Stimulated activated CD4-positive, alpha-beta T cell treated with anti-CD3 and anti-CD28 coated beads, Interleukin-2, amount 100 ng/mL, for 48 hours (primary cell): ENCODE measurements around the gene FRMD3.
"Not testable (repeated sequence)": the region's sequence is repeated elsewhere in the genome, so short reads cannot be mapped to it uniquely, and the experiment has no call there.

ENCODE experiments used
- DNase-seq, 2 donors: peaks; one replicate each; pipeline ENCODE4 v3.0.0-alpha.2; 2020

FRMD3 gene

GRCh38 chr9:83384214-83384613 is 154.0 kb downstream of the FRMD3 start:
- DNase-seq, result no peak

- DNase-seq, result no peak
Measured at GRCh38 chr9:83383034-83383433, 155.2 kb downstream of the FRMD3 start.

GRCh38 chr9:83382421-83382820 is 155.8 kb downstream of the FRMD3 start:
- no peak for DNase-seq

DNA sequence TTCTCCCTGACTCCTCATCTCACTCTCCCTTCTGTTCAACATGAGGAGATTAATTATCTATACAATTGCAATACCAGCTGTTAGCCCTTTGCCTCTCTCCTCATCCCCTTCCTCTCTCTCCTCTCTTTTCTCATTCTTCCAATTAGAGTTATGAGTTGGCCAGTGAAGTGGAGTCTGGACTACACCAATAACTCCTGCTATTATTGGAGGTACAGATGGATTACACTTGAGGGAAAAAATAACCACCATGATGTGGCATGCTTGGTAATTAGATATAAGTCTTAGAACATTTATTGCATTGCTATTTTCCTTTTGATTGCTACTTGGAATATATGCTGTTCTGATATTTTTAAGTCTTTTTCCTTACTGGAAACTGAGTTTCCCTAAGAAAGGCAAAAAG is 159.2 kb downstream of the FRMD3 start:
- DNase-seq, result no peak

GRCh38 chr9:83372957-83373356 is 165.2 kb downstream of the FRMD3 start:
- DNase-seq, result no peak

DNA sequence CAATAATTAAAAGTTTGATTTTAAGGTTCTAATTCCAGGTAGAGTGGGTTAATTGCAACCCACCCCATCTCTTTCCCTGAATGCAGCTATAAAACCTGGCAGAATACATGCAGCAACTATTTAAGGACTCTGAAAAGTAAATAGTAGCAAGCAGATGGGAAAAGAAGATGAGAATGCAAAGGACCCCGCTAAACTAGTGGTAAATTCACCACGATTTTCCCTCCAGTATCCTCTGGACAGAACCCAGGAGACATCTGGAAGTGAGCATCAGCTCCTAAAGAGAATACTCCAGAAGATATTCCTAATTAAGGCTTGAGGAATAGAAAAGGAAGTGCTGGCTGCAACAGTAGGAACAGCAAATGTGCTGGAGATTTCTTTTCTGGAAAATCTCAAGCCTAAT is 170.9 kb downstream of the FRMD3 start:
- no peak for DNase-seq

DNA sequence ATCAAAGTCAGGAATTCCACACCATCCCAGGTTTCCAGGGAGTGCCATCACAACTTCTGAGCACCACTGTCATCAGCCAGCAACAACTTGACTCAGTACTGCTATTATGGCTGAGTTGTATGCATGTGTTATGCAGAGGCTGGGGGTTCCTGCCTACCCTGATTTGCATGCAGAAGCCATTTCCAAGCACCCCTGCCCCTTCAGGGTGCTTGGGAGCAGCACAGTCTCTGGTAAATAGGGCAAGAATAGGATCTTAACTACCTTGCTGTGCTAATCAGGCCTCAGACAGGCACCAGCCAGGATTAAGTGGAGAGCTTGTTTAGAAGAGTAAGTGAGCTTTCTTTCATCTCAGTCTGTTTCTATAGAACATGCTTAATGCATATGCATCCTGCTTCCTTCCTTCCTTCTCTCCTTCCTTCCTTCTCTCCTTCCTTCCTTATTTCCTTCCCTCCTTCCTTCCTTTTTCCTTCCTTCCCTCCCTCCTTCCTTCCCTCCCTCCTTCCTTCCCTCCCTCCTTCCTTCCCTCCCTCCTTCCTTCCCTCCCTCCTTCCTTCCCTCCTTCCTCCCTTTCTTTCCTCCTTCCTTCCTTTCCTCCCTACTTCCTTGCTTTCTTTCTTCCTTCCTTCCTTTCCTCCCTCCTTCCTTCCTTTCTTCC is 175.7 kb downstream of the FRMD3 start:
- no peak for DNase-seq

- no peak for DNase-seq
Measured at GRCh38 chr9:83359039-83359438, 179.2 kb downstream of the FRMD3 start.

DNA sequence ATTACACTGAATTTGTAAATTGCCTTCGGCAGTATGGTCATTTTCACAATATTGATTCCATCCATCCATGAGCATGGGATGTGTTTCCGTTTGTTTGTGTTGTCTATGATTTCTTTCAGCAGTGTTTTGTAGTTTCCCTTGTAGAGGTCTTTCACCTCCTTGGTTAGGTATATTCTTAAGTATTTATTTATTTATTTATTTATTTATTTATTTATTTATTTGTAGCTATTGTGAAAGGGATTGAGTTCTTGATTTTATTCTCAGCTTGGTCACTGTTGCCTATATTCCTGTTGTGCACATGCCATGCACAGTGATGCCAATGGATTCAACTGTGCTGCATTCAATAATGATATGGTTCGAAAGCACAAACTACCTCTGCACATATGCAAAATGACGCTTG is 179.7 kb downstream of the FRMD3 start:
- not testable (repeated sequence) for DNase-seq

- DNase-seq, result no peak
Measured at GRCh38 chr9:83355729-83356151, 182.5 kb downstream of the FRMD3 start.

DNA sequence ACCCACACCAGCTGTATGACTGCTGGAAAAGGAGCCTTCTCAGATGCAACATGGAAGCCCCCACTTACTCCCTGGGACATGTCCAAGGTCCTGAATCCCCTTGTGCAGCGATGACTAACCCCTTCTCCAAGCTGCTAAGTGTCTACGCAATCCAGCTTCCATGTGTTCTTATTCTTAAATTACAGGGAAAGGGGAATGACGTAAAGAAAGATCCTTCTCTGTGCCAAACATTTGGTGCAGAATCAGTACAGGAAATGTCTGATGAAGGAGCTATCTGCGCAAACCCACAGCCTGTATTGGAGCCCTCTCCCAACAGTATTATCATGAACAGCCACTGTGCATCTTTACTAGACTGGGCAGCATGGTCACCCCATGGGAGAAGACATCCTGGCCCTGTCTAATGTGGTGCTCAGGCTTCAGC is 183.2 kb downstream of the FRMD3 start:
- DNase-seq, result no peak

DNA sequence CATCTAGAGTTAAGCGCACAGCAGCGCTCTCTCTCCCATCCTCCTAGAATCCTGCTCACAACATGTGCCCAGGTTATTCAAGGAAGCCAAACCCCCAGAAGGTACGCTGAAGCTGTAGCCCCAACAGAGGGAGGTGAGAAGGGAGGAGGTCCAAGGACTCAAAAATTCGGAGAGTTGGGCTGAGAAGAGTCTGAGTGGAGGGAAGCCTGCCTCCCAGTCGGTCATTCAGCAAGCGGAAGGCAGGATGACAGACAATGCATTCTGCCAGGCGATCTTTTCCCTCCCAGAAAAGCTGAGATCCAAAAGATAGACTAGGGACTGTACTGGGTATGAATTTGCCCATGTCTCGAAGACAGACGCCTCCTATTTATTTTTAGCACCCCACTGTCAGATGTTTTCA is 189.2 kb downstream of the FRMD3 start:
- DNase-seq, result no peak

DNA sequence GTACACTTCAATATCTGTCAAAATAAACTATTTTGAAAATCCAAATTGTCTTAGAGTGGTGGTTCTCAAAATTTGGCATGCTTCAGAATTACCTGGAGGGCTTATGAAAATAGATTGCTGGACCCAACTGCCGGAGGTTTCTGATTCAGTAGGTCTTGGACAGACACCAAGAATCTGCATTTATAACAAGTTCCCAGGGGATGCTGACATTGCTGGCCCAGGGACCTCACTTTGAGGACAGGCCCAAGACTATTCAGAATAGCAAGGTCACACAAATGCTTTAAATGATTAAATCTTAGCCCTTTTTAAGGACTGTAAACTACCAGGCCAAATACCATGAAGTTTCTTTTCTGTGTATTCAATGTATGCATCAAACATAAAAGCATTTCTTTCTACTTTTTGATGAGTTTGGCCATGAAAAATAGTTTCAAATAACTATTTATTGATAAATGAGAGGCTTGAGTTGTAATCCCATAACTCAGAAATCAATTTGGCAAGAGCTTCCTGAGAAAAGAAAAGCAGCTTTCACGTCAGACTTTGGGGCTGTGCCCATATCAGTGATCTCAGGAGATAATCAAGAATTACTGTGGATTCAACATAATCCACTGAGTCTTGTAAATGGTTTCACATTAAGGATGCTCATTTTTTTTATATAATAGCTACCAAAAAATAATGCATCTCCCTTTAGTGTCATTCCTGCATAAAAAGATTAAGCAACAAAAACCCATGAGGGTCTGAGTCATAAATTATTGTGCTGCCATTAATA is 191.4 kb downstream of the FRMD3 start:
- no peak for DNase-seq

DNA sequence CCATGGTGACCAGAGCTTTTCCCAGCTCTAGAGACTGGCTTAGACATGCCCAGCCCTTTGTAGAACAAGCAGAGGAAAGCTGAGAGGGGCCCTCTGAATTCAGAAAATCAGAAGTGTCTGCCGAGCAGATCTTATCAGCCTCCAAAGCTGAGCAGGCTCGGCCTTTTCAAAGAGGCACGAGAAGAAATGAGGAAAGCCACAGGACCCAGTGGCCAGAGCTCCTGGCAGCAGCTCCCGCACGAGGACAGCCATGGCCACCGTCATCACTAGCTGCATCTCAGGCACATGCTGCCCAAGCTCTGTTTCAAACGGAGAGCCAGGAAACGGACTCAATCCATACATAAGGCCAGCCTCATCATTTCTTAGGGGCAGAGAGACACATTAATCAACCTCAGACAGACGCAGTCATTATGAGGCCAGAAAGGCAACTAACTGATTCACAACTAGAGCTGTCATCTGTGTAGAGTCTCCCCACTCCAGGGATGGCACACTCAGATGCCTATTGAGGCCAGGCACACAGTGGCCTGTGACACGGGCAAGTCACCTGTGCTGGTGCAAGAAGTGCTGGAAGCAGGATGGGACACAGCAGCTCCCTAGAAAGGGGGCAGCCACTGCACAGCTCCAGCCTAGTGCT is 194.7 kb downstream of the FRMD3 start:
- DNase-seq, result no peak

DNA sequence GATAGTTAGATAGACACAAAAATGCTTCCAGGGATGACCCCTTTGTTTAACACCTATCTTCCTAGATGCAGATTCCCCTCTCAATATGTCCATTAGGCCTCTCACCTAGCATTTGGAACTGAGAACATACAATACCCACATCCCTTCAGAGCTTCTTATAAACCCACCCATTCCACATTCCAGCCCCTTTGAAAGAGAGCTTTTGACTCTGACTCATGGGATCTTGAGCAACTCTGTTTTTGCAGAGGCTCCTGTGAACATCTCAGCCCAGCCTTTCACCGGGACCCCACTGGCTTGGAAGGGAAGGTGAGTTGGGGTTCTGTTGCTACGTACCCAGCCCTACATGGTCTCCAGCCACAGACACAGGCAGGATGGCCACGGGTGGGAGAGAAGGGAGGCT is 195.5 kb downstream of the FRMD3 start:
- DNase-seq, result no peak

GRCh38 chr9:83342006-83342405 is 196.2 kb downstream of the FRMD3 start:
- no peak for DNase-seq

DNA sequence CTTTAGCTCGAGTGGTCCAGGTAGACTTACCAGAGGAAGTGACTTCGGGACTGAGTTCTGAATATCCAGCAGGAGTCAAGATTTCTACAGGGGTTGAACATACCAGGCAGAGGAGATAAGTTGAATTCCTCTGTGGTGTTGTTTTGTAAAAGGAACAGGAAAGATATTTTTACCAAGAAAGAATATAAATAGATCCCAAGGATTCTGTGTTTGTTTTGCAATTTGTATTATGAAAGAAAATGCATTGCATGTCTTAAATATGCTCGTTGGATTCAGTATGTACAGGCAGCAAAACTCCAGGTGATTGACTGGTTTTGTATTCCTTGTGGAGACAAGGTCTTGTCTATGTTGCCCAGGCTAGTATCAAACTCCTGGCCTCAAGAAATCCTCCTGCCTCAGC is 197.8 kb downstream of the FRMD3 start:
- DNase-seq, result no peak

DNA sequence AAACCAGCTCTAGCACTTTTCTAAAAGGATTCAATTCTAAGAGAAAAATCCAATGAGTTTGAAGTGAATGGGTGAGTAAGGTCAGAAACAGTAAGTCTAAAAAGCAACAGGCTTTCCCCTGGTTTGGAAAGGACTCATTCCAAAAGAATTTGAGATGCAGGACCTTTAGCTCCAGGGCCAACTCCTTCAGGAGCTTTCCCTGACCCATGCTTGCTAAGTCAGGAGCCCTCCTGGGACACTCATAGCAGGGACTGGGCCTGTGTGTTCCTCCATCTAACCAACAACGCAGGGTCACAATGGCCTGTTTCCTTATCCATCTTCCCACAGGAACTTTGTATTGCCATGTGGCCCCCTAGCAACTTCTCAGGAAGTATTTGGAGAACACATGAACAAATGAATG is 198.8 kb downstream of the FRMD3 start:
- no peak for DNase-seq

- DNase-seq, result no peak
Measured at GRCh38 chr9:83336706-83337105, 201.5 kb downstream of the FRMD3 start.

- peak; percentile 77 to 78 for DNase-seq
Measured at GRCh38 chr9:83334320-83334719, 203.9 kb downstream of the FRMD3 start.

DNA sequence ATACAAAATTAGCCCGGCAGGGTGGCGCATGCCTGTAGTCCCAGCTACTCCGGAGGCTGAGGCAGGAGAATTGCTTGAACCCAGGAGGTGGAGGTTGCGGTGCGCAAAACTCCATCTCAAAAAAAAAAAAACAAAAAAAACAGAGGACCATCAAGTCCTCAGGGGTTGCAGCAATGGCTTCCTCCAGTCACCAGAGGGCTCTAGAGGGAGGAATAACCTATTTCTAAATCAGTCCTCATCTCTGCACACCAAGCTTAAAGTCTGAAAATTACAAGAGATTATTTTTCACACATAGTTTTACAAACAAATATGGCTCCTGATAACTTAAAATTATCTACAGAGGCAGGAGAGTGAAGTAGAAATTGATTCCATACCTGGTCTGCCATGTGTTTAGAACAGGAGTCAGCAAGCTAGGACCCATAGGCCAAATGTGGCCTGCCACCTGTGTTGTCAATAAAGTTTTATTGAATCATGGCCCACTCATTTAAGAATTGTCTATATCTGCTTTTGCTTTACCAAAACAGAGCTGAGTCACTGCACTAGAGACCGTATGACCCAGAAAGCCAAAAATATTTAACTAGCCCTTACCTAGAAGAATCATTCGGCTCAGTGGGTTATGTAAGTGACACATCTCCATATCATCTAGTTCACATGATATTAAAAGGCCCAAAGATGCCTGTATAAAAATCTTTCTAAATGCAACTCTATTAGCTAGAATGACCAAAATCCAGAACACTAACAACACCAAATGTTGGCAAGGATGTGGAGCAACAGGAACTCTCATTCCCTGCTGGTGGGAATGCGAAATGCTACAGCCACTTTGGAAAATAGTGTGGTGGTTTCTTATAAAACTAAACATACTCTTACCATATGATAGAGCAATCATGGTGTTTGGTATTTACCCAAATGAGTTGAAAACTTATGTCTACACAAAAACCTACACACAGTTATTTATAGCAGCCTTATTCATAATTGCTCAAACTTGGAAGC is 207.7 kb downstream of the FRMD3 start:
- DNase-seq, result no peak

DNA sequence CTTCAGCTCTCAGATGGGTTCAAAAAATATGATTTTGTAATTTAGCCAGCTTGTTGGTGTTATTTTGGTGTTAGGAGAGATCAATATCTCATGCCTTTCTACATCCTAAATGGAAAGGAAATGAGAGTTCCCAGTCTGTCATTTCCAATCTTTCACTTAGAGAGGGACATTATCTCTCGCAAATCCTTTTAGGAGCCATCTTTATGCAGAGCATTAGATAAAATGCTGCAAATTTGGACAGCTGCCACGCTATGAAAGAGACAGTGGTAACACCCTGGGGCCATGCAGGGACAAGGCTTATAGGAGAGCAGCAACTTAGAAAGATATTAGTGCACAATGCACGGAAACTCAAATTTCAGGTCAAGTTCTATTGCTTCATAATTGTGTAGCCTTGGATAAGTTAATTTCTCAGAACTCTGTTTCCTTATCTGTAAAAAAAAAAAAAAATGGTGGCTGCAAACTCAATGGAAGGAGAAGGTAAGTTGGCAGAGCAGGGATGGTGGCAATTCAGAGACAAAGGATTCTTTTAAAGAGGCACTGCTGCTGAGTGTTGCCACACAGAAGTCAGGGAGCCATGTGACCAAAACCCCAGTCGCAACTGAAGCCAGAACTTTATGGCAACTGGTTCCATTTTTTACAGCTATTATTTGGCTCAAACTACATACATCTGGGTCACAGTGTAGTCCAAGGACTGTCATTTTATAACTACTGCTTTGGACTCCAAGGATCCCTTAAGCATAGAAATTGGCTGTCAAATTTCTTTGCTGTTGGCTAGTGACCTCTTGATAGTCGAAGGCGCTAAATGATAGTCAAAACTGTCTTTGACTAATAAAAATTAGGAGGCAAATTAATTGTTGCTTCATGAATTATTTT is 210.2 kb downstream of the FRMD3 start:
- DNase-seq, result no peak
